H1 (cell line): ENCODE results near the gene TAOK1.

Experiments
- ATF2 ChIP-seq: IDR thresholded peaks from 2 replicates; pipeline ENCODE4 v1.6.1; 2012; ENCODE audit warnings: low read length, inconsistent platforms
- BRCA1 ChIP-seq: IDR thresholded peaks from 2 replicates; pipeline ENCODE4 v1.6.1; 2012; ENCODE audit warnings: low read depth, low read length, improper control_type of control experiment
- CHD2 ChIP-seq: IDR thresholded peaks from 2 replicates; pipeline ENCODE4 v1.6.1; 2012; ENCODE audit warnings: low read length, improper control_type of control experiment
- CTCF ChIP-seq, 3 experiments: IDR thresholded peaks; 1 replicate in 2 of 3; 2 replicates in 1 of 3; pipeline versions ENCODE4 v1.5.1 to v1.6.1; 2011; ENCODE audit warnings: low read length in 3 of 3, mild to moderate bottlenecking in 3 of 3, inconsistent platforms in 2 of 3, low read depth in 1 of 3, moderate library complexity in 1 of 3; ENCODE audit not compliant: insufficient read depth in 1 of 3; ENCODE audit errors: control extremely low read depth in 1 of 3
- EP300 ChIP-seq, 2 experiments: IDR thresholded peaks; 1 replicate in 1 of 2; 2 replicates in 1 of 2; pipeline ENCODE4 v1.6.1; 2011 to 2012; ENCODE audit warnings: low read depth in 2 of 2, low read length in 2 of 2, mild to moderate bottlenecking in 2 of 2, borderline replicate concordance in 1 of 2, inconsistent platforms in 1 of 2, moderate library complexity in 1 of 2
- EZH2 ChIP-seq: fragments of 200-600 bp; sonication (generic); IDR thresholded peaks from 2 replicates; pipeline ENCODE4 v1.7.1; 2012; ENCODE audit warnings: low read depth, mild to moderate bottlenecking, moderate library complexity, low read length, inconsistent platforms; ENCODE audit not compliant: severe bottlenecking
- GABPA ChIP-seq: IDR thresholded peaks from 2 replicates; pipeline ENCODE4 v1.6.1; 2011; ENCODE audit warnings: mild to moderate bottlenecking, low read length, moderate library complexity, borderline replicate concordance; ENCODE audit not compliant: insufficient read depth
- NRF1 ChIP-seq: IDR thresholded peaks from 2 replicates; pipeline ENCODE4 v1.6.1; 2011; ENCODE audit warnings: mild to moderate bottlenecking, low read depth, low read length, improper control_type of control experiment
- POLR2A ChIP-seq, 2 experiments: IDR thresholded peaks; 1 replicate in 1 of 2; 2 replicates in 1 of 2; pipeline ENCODE4 v1.6.1; 2011; ENCODE audit warnings: low read depth in 2 of 2, low read length in 2 of 2, mild to moderate bottlenecking in 2 of 2; ENCODE audit errors: control extremely low read depth in 1 of 2
- RAD21 ChIP-seq, 2 experiments: IDR thresholded peaks in 1 of 2; conservative IDR thresholded peaks in 1 of 2; 2 replicates each; pipeline ENCODE4 v1.6.1; 2011; ENCODE audit warnings: low read depth in 2 of 2, low read length in 2 of 2, improper control_type of control experiment in 1 of 2, inconsistent platforms in 1 of 2, mild to moderate bottlenecking in 1 of 2, moderate library complexity in 1 of 2
- RXRA ChIP-seq: IDR thresholded peaks from 2 replicates; pipeline ENCODE4 v1.6.1; 2011; ENCODE audit warnings: low read depth, mild to moderate bottlenecking, low read length, moderate library complexity; ENCODE audit not compliant: insufficient read depth
- SIN3A ChIP-seq, 2 experiments: IDR thresholded peaks in 1 of 2; conservative IDR thresholded peaks in 1 of 2; 2 replicates each; pipeline ENCODE4 v1.6.1; 2011 to 2012; ENCODE audit warnings: low read length in 2 of 2, improper control_type of control experiment in 1 of 2, low read depth in 1 of 2, mild to moderate bottlenecking in 1 of 2
- TEAD4 ChIP-seq: IDR thresholded peaks from 2 replicates; pipeline ENCODE4 v1.6.1; 2012; ENCODE audit warnings: low read depth, low read length, inconsistent platforms, mixed read lengths

GRCh38 chr17:29573871-29574731 is 183.9 kb downstream of the TAOK1 start:
- TF ChIP-seq CTCF (IDR thresholded peaks at IDR 0.05; ENCODE audit: control extremely low read depth in 1 of 3, insufficient read depth in 1 of 3, low read depth in 1 of 3, low read length in 3 of 3) (no peak), EZH2 (no peak), ATF2 (no peak), RXRA (no peak), RAD21 (IDR thresholded peaks at IDR 0.05 in 1 of 2, conservative IDR thresholded peaks at IDR 0.05 in 1 of 2; ENCODE audit: low read depth in 2 of 2, low read length in 2 of 2) (no peak), EP300 (IDR thresholded peaks at IDR 0.05; ENCODE audit: borderline replicate concordance in 1 of 2, low read depth in 2 of 2, low read length in 2 of 2) (no peak), SIN3A (conservative IDR thresholded peaks at IDR 0.05 in 1 of 2, IDR thresholded peaks at IDR 0.05 in 1 of 2; ENCODE audit: low read depth in 1 of 2, low read length in 2 of 2) (no peak), NRF1 (no peak), TEAD4 (no peak), POLR2A (IDR thresholded peaks at IDR 0.05; ENCODE audit: control extremely low read depth in 1 of 2, low read depth in 2 of 2, low read length in 2 of 2) (no peak), CHD2 (no peak), GABPA (no peak), BRCA1 (no peak)
